Cerebellar cortex (tissue), 1 donor: ENCODE data around the gene SLC6A13.

Source experiments
- DNase-seq: peaks from one replicate; pipeline ENCODE4 v3.0.0-alpha.2; 2015; ENCODE audit warnings: low spot score

SLC6A13 gene

DNA sequence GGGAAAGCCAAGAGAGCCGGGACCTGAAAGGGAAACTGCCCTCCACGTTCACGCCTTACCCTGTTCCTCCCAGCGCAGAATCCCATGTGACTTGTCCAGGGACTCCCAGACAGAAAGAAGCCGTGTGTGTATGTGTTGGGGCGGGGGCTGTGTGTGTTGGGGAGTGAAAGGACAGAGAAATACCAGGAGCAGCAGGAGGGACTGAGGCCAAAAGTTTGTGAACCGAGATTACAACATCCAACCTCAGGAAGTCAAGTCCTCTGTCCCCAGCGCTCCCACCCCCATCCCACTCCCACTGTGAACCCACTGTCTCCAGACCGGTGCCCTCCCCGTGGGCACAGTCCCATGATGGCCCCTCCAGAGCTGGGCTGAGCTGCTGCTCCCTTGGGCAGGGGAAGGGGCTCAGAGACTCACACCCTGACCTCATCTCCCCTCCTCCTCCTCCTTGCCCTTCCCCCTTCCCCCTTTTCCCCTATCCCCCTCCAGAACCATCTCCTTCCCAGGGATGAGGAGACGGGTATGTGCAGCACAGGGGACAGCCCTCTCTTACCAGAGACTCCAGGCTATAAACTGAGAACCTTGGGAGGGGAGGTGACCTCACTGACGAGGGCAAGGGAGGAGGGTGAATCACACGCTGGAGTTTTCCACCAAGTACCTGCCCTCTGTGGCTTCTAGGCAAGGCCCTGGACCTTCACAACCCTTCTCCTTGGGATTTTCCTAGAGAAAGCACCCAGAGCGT, 48.5 kb downstream of the SLC6A13 start, which contains the start of gene SLC6A12:
Gene SLC6A12 (minus strand): TSS at position 155 of the 739 bp plus-strand sequence. CDS start 4,171 bp downstream, outside the sequence.
- DNase-seq = no peak

DNA sequence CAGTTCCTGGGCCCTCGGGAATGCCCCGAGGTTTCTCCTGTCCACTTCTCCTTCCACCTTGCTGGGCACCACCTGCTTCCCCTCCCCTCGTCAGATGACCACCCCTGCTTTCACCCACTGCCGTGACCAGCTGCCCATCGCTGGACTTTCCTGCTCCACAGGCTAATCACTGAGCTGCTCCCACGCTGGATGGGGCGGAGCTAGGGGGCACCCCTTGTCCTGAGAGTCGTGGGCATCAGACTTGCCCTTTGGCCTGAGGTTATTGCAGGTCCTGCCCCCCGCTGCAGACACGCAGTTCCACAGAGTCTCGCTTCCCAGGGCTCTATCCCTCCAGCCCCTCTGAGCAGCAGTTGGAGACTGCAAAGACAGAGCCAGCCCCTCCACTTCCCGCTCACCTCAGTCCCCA, 49.1 kb downstream of the SLC6A13 start:
- DNase-seq = no peak

DNA sequence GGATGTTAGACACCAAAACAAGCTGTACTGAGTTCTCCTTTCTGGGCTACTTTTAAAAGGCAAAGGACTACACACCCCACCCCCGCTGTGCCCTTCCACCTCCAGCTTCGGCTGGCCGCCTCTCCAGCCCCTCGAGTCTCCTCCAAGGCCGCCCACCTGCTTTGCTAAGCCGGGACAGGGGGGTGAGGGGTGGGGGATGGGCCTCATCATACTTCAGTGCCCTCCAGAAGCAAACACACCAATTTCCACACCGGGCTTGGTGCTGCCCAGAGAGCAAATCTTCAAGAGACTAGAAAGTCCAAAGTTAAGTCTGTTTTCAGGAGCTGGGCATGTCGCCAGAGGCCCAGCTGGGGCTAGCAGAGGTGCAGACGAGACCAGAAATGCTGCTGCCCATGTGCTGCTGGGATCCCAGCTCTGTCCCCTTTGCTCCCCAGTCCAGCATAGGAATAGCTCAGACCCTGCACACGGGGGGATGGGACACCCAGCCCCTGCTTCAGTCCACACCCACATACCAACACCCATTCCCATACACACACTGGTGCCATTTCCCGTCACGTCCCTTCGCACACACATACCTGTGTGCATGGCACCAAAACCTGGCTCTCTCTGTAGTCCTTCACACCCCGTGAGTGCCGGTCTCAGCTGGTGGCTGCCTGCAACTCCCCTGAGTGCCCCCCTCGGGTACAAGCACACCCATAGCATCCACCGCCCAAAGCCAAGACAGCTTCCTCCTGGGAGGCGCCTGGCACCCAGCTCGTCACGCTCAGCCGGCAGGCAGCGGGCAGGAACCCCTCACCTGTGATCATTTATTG, 49.7 kb downstream of the SLC6A13 start:
- no peak for DNase-seq

DNA sequence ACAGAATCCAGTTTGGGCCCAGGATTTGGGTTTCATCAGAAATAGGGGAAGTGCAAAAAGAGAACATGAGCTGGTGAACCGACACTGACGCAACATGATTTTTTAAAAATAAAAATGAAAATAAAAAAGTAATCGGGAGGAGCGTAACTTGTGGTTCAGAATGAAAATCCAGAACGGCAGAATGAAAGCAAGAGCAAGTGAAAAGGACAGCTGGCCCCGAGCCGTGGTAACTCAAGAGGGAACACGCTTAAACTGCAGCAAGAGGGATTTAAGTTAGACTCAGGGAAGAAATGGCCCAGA, 50.3 kb downstream of the SLC6A13 start:
- no peak for DNase-seq

DNA sequence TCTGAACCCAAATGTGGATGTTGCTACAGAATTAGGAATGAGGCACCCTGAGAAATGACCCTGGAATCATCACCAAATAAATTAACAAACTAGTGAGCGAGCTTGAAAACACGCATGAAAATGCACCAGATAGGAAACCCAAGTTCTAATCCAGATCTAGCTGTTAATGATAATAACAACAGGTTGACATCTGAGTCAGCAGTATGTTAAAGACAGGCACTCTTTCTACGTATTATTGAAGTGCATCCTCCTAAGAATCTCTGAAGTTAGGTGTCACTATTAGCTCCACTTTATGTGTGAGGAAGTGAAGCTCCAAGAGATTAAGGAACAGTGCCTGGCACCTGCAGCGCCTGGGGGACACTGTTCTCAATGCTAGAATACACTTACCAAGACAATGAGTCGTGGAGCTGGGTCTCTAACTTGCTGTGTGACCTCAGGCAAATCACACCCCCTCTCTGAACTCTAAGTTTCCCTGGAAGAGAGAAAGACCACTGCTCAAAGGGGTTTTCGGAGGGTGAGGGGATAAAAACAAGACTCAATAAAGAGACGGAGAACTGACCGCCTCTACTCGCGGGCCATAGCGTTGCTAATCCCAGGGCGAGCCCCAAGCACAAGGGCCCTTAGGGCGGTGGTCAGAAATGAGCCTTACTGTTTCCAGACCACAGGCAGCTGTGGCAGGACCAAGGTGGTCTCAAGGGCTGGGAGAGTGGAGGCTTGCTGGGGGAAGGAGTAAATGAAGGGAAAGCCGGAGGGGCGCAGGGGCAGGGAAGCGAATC, 50.8 kb downstream of the SLC6A13 start:
- DNase-seq = no peak

DNA sequence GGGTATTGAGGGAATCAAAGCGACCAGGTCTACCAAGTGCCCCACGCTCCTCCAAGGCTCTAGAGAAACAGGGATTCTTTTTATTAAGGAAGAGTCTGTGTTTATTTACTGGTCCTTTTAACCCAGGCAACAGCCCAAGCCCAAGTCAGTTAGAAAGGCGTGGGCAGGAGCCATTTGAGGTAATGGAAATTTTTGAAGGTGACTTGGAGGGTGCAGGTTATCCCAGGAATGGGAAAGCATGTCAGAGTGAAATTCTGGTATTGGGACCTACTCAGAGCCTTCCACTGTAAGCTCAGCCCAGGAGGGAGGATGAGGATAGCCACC, 51.5 kb downstream of the SLC6A13 start:
- DNase-seq = no peak

DNA sequence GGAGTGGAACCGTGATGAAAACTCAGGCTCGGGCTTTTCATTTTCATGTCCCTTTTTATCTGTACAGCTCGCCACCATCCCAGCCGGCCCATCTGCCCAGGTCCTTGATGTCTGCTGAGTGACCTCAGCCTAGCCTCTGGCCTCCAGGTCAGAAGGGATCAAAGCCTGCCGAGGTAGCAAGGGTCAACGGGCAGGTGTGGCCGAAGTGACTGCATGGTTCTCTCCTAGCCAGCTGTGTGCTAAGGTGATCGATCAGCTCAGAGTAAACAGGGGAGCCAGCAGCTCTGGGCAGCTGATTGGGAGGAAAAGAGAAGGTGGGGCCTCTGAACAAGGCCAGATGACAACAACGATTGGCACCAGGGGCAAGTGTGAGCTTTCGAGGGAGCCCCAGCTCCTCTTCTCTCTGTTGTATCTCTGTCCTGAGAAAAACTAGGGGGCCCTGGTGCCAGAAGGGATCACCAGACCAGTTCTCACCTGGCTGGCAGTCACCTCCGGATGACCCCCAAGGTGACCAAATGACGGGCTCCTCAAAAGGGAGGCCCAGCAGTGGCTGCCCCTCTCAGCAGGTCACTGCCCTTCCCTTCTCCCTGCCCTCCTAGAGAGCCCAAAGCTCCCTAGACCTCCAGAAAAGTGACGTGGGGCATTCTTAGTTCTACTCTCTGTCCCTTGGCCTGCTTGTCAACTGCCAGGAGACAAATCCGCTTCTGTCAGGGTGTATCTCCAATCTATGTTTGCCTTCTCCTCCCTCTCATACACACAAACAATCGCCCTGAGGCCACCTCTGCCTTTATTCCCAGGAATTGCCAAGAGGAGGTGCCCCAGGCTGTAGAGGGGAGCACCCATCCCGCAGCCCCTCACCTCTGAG, 52.1 kb downstream of the SLC6A13 start:
- DNase-seq = no peak

DNA sequence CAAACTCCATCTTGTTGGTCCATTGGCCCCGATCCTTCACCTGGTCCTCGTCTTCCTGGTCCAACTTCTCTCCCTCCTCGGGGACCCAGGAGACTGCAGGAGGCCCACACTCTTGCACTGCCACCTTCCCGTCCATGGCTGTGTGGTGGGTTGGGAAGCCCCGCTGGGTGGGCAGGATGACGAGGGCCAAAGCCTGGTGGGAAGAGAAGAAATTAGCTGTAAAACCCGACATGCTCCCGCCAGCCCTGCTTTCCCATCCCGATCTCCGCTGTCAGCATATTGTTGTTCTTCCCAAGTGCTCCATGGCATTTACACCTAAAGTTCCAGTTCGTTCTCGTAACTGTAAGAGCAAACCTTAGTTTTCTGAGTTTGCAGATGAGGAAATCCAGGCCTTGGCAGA, 52.8 kb downstream of the SLC6A13 start:
- DNase-seq = no peak

DNA sequence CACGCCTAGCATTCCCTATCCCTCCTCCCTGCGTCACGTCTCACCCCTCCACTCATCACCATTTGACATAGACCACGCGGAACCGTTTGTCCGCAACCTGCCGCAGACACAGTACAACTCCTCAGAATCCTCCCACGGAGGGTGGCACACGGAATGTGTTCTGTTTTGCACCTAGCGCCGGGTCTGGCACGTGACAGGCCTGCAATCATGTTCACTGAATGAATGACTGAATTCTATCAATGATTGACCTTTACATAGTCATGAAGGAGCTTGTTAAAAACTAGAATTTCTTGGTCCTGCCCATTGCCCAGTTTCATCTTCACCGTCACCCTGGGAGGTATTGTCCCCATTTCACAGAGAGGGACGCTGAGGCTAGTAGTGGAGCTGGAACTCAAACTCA, 53.4 kb downstream of the SLC6A13 start:
- DNase-seq = no peak

DNA sequence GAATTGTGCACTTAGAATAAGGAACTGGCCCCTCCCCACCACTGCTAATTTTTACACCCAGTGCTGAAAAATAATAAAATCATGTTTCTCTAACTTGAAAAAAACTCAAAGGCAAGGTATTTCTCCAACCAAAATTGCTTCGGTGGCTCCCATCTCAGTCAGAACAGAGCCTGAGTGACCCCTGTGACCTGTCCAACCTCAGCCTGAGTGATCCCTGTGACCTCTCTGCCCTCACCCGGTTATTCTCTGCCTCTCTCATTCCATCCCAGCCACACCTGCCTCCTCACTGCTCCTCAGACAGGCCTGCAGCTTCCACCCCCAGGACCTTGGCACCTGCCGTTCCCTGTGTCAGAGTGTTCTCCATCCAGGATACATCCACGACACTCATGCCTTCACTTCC, 53.8 kb downstream of the SLC6A13 start:
- no peak for DNase-seq

DNA sequence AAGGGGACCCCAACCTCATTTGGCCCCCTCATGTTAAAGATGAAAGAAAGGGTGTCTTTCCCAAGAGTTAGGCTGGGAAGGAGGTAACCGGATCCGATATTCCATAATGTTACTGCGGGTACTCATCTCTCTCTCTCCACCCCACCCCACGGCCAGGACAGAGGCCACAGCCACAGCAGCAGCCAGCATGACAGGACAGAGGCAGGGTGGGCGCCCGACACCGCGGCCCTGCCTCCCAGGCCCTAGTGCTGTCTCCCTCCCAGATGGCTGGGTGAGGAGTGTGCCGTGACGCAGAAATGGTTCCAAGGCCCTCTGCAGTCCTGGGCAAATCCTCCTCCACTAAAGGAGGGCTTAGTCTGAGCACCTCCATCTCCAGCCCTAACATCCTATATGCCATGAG, 54.8 kb downstream of the SLC6A13 start:
- DNase-seq = no peak

DNA sequence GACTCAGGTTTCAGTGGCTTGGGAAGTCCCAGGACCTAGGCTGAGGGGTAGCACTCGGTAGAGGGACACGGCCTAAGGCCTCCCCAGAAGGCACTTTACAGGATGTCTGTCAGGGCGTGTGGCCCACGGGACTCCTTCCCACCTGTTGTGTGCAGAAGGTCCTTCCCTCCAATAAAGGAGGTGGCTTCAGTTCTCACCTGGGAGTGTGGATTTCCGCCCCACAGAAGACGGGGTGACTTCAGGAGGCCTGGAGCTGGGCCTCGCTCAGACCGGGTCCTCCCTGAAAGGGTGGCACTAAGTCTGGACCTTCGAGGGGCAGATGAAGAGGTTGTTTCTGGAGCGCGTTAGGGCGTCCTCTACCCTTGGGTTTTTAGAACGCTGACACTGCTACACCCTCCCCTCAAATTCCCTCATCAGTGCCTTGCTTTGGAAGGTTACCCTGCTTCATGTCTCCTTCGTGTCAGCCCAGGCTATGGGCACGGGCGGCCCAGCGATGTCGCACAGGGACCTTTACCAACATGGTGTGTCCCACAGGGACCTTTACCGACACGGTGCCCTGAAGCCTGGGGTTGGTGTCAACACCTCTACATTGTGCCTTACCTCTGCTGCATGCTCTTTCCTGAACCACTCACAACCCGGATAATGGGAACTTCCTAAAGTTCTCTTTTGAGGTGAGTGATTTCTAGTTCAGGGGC, 55.7 kb downstream of the SLC6A13 start:
- no peak for DNase-seq

DNA sequence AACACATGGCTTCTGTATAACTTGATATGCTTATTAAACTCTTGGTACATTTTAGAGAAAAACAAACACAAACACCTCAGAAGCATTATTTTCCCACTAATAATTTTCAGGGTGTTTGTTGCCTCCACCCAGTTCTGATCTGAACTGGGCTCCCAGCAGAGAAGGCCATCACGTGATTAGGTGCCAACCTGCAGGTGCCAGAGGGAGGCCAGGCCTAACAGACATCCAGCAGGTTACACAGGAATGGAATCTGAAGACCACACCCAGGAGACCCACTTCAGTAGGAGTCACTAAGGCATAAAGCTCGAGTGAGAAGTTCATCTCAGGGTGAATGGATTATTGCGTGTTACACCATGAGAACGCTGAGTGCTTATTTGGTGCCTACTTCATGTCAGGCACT, 57.6 kb downstream of the SLC6A13 start:
- no peak for DNase-seq

DNA sequence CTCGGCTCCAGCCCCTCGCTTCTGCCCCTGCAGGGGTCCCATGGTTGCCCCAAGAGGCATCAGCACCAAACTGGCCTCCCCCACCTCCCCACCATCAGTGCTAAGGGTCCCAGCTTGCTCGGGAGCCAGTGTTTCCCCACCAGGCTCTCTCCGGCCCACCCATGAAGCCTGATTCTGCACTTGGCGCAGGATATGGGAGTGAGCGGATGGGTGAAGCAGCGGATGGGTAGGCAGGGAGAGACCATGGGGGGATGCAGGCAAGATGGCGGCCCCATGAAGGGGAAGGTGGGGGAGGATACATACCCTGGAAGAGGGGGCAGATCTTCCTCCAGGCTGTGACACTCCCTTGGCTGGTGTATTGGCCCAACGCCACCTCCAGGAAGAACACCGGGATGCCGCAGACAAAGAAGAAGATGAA, 58.4 kb downstream of the SLC6A13 start:
- no peak for DNase-seq

DNA sequence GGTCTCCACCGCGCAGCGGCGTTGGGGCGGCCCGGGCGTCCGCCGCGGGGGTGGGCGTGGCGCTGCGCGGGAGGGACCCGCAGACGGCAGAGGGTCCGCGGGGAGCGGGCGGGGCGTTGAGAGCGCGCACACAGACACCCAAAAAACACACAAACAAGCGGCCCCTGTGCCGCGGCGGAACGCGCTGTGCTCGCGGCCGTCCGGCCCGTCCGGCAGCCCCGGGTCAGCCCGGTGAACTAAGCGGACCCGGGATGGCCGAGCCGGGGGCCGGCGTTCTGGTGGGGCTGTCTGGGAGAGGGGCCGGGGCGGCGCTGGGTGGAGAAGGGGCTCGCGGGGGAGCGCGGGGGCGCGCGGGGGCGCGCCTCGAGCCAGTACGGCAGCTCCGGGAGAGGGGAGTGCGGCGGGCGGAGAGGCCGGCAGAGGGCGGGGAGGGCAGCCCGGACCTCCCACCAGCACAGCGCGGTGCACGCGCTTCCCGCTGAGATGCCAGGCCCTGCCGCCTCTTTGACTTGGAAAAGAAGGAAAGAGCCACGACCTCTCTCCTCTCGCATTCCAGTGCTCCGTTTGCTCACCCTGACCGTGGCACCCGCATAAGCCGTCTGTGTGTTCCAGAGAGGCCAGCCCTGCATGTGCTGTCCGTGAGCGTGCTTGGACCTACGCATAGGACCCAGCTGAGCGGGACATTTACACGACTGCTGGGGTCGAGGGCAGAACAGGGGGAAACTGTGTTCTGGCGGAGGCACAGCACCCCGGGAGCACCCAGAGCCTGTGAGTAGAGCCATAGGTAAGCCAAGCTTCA, 59.0 kb downstream of the SLC6A13 start:
- DNase-seq = peak; percentile 38

DNA sequence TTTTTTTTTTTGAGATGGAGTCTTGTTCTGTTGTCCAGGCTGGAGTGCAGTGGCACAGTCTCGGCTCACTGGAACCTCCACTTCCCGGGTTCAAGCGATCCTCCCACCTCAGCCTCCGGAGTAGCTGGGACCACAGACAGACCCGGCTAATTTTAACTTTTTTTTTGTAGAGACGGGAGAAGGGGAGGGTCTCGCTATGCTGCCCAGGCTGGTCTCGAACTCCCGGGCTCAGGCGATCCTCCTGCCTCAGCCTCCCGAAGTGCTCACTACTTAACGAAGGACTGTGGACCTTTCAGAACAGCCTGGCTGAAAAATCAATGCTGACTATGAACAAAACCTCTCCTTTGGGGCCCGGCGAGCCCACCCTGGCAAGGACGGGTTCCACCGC, 59.6 kb downstream of the SLC6A13 start:
- no peak for DNase-seq

DNA sequence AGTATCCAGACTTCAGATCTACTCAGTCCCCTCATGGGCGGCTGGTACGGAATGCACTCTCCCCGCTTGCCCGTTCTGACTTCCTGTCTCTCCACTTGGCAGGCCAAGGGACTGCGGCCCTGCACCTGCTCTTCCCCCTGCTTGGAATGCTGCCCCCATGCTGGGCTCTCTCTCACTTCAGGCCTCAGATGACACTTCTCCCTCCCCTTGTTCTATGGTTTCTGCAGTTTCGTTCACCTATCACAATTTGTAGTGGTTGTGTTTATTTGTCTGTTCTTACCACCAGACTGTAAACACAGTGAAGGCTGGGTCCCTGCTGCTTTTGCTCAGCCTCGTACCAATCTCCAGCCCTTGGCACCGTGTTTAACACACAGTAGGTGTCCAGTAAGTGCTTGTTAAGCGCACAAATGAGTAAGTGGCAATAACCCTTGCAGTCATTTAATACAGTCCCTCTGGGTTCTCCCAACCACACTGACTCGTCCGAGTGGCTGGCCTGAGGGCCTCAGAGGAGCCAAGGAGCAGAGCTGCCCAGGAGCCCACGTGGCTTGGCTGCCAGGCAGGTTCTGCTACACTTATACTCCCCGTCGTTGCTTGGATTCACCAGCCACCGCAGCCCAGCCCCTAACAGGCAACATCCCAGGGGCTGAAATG, 60.4 kb downstream of the SLC6A13 start:
- DNase-seq = peak; percentile 87

DNA sequence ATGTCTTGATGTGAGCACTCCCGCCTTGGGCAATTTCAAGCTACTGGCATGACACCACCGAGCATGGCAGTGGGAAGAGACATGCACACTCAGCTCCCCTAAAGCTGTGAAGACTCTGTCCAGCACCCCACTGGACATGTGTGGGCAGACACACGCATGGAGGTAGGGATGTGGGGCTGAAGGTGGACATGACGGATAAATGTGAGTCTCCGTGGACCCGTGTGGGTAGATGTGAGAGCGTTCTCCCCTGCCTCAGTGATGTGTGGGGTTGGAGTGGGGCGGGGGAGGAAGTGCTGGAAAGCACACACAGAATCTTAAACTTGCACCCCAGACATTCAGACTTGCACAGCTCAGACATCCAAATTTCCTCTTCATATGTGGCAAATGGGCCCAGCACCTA, 61.3 kb downstream of the SLC6A13 start:
- DNase-seq = no peak

DNA sequence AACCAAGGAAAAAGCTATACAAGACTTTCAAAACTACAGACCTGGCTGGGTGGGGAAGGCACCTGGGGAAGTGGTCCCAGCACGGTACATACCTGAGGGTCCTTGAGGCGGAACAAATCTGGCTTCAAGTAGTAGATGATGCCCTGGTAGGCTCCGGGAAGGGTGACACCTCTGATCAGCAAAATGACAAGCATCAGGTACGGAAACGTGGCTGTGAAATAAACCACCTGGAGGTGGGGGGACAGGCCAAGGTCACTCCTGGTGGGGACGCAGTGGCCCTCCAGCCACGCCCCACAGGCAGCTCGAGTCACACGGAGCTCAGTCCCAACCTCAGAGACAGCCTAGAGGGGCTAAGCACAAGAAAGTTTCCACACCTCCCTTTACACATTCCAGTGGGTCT, 63.9 kb downstream of the SLC6A13 start:
- DNase-seq = no peak
